Measurements from ENCODE around the gene HEMK1.

HEMK1 gene

DNA sequence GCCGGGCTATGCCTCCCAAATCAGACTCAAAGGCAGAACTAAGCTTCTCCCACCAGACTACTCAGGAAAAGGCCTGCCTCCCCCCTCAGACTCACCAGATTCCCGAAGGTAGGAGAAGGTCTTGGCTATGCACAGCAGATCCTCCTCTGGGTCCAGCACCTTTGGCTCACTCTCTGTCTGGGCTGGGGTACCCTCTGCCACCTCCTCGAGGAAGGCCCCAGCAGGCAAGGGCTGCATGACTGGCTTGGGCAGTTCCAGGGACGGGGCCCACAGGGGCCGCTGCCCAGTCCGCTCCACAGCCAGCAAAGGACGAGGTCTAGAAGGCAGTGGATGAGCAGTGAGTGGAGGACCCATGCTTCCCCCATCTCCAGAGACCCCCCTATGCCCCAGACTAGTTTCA, 39.0 kb downstream of the HEMK1 start:
- Histone ChIP-seq H4K20me1 (ENCODE audit: insufficient read depth) (no peaks in the 10 kb centered on the region), H3K4me1 (ENCODE audit: low read depth, poor library complexity, severe bottlenecking) (peaks cover 16% of the 10 kb centered on the region), H3K4me3 (IDR thresholded peaks at IDR 0.05; ENCODE audit: insufficient read depth, low read depth, low read length) (no peak overlapping the region), H3K27me3 (ENCODE audit: insufficient read depth, low read depth) (no peaks in the 10 kb centered on the region), H3K4me2 (no peak overlapping the region), H3K79me2 (ENCODE audit: insufficient read depth, low read depth) (no peaks in the 10 kb centered on the region), H3K27ac (no peak overlapping the region), H2AFZ (ENCODE audit: low read depth) (no peak overlapping the region), H3K36me3 (ENCODE audit: insufficient read depth) (no peaks in the 10 kb centered on the region), H3K9ac (no peak overlapping the region)
- TF ChIP-seq, protein P1, sequence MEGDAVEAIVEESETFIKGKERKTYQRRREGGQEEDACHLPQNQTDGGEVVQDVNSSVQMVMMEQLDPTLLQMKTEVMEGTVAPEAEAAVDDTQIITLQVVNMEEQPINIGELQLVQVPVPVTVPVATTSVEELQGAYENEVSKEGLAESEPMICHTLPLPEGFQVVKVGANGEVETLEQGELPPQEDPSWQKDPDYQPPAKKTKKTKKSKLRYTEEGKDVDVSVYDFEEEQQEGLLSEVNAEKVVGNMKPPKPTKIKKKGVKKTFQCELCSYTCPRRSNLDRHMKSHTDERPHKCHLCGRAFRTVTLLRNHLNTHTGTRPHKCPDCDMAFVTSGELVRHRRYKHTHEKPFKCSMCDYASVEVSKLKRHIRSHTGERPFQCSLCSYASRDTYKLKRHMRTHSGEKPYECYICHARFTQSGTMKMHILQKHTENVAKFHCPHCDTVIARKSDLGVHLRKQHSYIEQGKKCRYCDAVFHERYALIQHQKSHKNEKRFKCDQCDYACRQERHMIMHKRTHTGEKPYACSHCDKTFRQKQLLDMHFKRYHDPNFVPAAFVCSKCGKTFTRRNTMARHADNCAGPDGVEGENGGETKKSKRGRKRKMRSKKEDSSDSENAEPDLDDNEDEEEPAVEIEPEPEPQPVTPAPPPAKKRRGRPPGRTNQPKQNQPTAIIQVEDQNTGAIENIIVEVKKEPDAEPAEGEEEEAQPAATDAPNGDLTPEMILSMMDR (conservative IDR thresholded peaks at IDR 0.05; ENCODE audit: low read depth, low read length), result no peak

DNA sequence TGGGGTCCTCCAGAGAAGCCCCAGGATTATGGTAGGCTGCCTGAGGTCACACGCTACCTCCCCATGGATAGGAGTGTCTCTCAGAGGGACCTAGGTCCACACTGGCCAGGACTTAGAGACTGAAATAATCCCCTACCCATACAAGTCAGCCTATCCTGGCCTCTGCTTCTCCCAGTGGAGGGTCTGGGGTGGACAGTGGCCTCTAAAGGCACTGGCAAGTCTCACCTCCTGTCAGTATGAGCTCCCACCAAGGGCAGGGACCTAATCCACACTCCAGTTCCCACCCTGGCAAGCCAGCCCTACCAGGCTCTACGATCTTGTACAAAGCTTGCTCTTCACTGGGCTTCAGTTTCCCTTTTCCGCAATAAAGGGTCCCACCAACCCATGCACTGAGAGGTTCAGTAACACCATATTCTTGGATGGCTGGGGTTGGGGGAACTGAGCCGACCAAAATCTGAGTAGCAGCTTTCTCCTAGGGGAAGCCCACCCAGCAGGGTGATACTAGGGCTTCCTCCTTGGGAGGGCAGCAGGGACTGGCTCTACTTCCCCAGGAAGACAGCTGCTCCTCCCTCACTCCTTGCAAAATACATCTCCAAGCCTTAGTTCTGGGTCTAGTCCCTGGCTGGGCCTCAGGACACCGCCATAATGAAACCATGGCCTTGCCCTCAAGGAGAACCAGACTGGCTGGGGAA, 39.9 kb downstream of the HEMK1 start:
- no peaks in the 10 kb centered on the region for H3K79me2 ChIP-seq (ENCODE audit: insufficient read depth, low read depth)
- no peaks in the 10 kb centered on the region for H3K27me3 ChIP-seq (ENCODE audit: insufficient read depth, low read depth)
- peaks cover 23% of the 10 kb centered on the region for H3K4me1 ChIP-seq (ENCODE audit: low read depth, poor library complexity, severe bottlenecking)
- no peak overlapping the region for H3K27ac ChIP-seq
- H3K9ac ChIP-seq, result no peak overlapping the region
- H3K4me2 ChIP-seq, result no peak overlapping the region
- no peaks in the 10 kb centered on the region for H3K36me3 ChIP-seq (ENCODE audit: insufficient read depth)
- TF ChIP-seq, protein P1 (conservative IDR thresholded peaks at IDR 0.05; ENCODE audit: low read depth, low read length), result no peak
- no peak overlapping the region for H2AFZ ChIP-seq (ENCODE audit: low read depth)
- no peak overlapping the region for H3K4me3 ChIP-seq (IDR thresholded peaks at IDR 0.05; ENCODE audit: insufficient read depth, low read depth, low read length)
- no peaks in the 10 kb centered on the region for H4K20me1 ChIP-seq (ENCODE audit: insufficient read depth)

DNA sequence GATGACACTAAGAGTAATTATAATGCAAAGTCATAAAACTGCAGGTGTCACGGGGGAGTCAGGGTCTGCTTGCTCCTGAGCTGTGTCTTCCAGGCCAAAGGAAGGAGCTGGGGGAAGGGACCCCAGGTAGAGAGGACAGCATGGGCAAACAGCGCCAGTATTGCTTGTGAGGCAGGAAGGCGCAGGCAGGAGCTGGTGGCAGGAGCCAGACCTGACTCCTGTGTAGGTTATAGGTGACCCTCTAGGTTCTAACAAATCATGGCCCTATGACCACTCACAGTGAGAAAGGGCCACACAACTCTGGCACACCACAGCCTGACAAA, 40.4 kb downstream of the HEMK1 start:
- TF ChIP-seq, protein P1 (conservative IDR thresholded peaks at IDR 0.05; ENCODE audit: low read depth, low read length), result no peak
- no peaks in the 10 kb centered on the region for H3K79me2 ChIP-seq (ENCODE audit: insufficient read depth, low read depth)
- H3K9ac ChIP-seq, result no peak overlapping the region
- no peak overlapping the region for H2AFZ ChIP-seq (ENCODE audit: low read depth)
- H3K4me1 ChIP-seq (ENCODE audit: low read depth, poor library complexity, severe bottlenecking), result peaks cover 23% of the 10 kb centered on the region
- no peak overlapping the region for H3K4me2 ChIP-seq
- H3K4me3 ChIP-seq (IDR thresholded peaks at IDR 0.05; ENCODE audit: insufficient read depth, low read depth, low read length), result no peak overlapping the region
- H3K36me3 ChIP-seq (ENCODE audit: insufficient read depth), result no peaks in the 10 kb centered on the region
- no peak overlapping the region for H3K27ac ChIP-seq
- H3K27me3 ChIP-seq (ENCODE audit: insufficient read depth, low read depth), result no peaks in the 10 kb centered on the region
- no peaks in the 10 kb centered on the region for H4K20me1 ChIP-seq (ENCODE audit: insufficient read depth)

DNA sequence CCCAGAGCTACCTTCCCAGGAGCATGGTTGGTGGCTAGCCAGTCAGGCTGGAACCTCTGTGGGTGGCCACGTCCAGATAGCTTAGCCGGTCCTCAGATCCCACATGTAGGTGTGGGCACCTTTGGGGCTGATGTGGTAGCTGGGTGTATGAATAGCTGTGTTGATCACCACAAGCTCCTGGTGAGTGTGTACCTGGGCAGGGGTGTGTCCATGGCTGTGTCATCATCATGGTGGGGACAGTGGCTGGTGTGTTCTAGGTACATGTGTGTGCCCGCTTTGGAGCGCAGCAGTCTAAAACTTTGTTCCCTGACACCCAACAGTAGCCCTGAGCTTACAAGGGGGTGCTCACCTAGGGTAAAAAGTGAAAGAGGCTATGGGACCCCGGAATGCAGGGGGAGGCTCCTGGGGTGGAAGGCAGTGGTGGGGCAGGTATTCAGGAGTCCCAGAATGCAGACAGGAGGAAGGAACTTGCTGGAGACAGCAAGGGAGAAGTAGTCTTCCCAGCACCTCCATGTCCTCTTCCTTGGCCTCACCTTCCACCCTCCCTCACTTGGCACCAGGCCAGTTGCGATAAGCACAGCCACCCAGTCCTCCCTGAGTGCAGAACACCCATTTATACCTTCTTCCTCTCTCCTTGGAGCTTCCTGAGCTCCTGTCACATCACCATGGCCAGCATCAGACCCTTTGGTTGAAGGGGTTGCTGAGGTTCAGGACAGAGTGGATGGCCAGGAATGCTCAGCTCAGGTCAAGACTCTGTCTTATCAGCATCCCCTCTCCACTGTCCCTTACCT, 41.1 kb downstream of the HEMK1 start:
- TF ChIP-seq, protein P1 (conservative IDR thresholded peaks at IDR 0.05; ENCODE audit: low read depth, low read length), result no peak
- no peak overlapping the region for H3K27ac ChIP-seq
- H4K20me1 ChIP-seq (ENCODE audit: insufficient read depth), result no peaks in the 10 kb centered on the region
- H3K4me1 ChIP-seq (ENCODE audit: low read depth, poor library complexity, severe bottlenecking), result peaks cover 23% of the 10 kb centered on the region
- H3K4me3 ChIP-seq (IDR thresholded peaks at IDR 0.05; ENCODE audit: insufficient read depth, low read depth, low read length), result no peak overlapping the region
- H3K9ac ChIP-seq, result no peak overlapping the region; the same call in 1 of the 2 replicates
- no peaks in the 10 kb centered on the region for H3K36me3 ChIP-seq (ENCODE audit: insufficient read depth)
- no peak overlapping the region for H2AFZ ChIP-seq (ENCODE audit: low read depth)
- no peaks in the 10 kb centered on the region for H3K79me2 ChIP-seq (ENCODE audit: insufficient read depth, low read depth)
- peak overlapping the region; percentile 54; the same call in 1 of the 2 replicates for H3K4me2 ChIP-seq
- no peaks in the 10 kb centered on the region for H3K27me3 ChIP-seq (ENCODE audit: insufficient read depth, low read depth)

All from KMS-11 (cell line).